ENCODE results near the gene CRB2.

CRB2 gene

GRCh38 chr9:123361731-123362510 is 5.9 kb downstream of the CRB2 start:
- in situ Hi-C loops (cut with MboI; ENCODE audit: low sequenced_read_pairs) = no loop called here

- in situ Hi-C loops (cut with MboI; ENCODE audit: low sequenced_read_pairs) = no loop called here
These were observed 6.9 kb downstream of the CRB2 start for GRCh38 chr9:123362856-123363255.

- in situ Hi-C loops (cut with MboI; ENCODE audit: low sequenced_read_pairs) = no loop called here
These were observed 8.3 kb downstream of the CRB2 start for GRCh38 chr9:123364241-123364824.

- in situ Hi-C loops (cut with MboI; ENCODE audit: low sequenced_read_pairs) = no loop called here
These were observed 9.4 kb downstream of the CRB2 start for GRCh38 chr9:123365287-123365880.

- in situ Hi-C loops (cut with MboI; ENCODE audit: low sequenced_read_pairs) = no loop called here
These were observed 10.0 kb downstream of the CRB2 start for GRCh38 chr9:123365881-123366528.

- in situ Hi-C loops (cut with MboI; ENCODE audit: low sequenced_read_pairs) = no loop called here
These were observed 12.0 kb downstream of the CRB2 start for GRCh38 chr9:123368023-123368422.

- in situ Hi-C loops (cut with MboI; ENCODE audit: low sequenced_read_pairs) = no loop called here
These were observed 12.6 kb downstream of the CRB2 start for GRCh38 chr9:123368536-123369153.

GRCh38 chr9:123369296-123369695 is 13.3 kb downstream of the CRB2 start:
- in situ Hi-C loops (cut with MboI; ENCODE audit: low sequenced_read_pairs) = no loop called here

GRCh38 chr9:123370108-123370507 is 14.1 kb downstream of the CRB2 start:
- in situ Hi-C loops (cut with MboI; ENCODE audit: low sequenced_read_pairs) = no loop called here

- in situ Hi-C loops (cut with MboI; ENCODE audit: low sequenced_read_pairs) = no loop called here
These were observed 14.7 kb downstream of the CRB2 start for GRCh38 chr9:123370526-123371227.

GRCh38 chr9:123371228-123371584 is 15.2 kb downstream of the CRB2 start:
- in situ Hi-C loops (cut with MboI; ENCODE audit: low sequenced_read_pairs) = no loop called here

- in situ Hi-C loops (cut with MboI; ENCODE audit: low sequenced_read_pairs) = no loop called here
These were observed 16.0 kb downstream of the CRB2 start for GRCh38 chr9:123371805-123372590.

- in situ Hi-C loops (cut with MboI; ENCODE audit: low sequenced_read_pairs) = no loop called here
These were observed 16.9 kb downstream of the CRB2 start for GRCh38 chr9:123372766-123373446.

GRCh38 chr9:123373447-123373923 is 17.5 kb downstream of the CRB2 start:
- in situ Hi-C loops (cut with MboI; ENCODE audit: low sequenced_read_pairs) = no loop called here

- in situ Hi-C loops (cut with MboI; ENCODE audit: low sequenced_read_pairs) = no loop called here
These were observed 17.9 kb downstream of the CRB2 start for GRCh38 chr9:123373946-123374345.

- in situ Hi-C loops (cut with MboI; ENCODE audit: low sequenced_read_pairs) = no loop called here
These were observed 19.6 kb downstream of the CRB2 start for GRCh38 chr9:123375469-123376132.

GRCh38 chr9:123376218-123377071 is 20.4 kb downstream of the CRB2 start:
- in situ Hi-C loops (cut with MboI; ENCODE audit: low sequenced_read_pairs) = no loop called here
